Measurements from ENCODE around the gene CDK14.

GRCh38 chr7:90792301-90792700 lies 196.2 kb downstream of the CDK14 start:
- TF ChIP-seq CTCF (IDR thresholded peaks at IDR 0.05) (no peak), POLR2A (IDR thresholded peaks at IDR 0.05) (no peak)

All from heart left ventricle (tissue), 13 donors.